T-helper 2 cell (primary cell): ENCODE data around the gene CCDC170.
"Not testable (repeated sequence)": the region's sequence is repeated elsewhere in the genome, so short reads cannot be mapped to it uniquely, and the experiment has no call there.

Source experiments
- DNase-seq, 5 experiments: peaks; one replicate each; pipeline versions ENCODE4 v3.0.0 to v3.0.0-alpha.2; 2012 to 2022
- total RNA-seq, 2 donors: gene quantifications; one replicate each; lab custom pipeline; 2026; lab: John Stamatoyannopoulos, UW

Gene CCDC170, protein sequence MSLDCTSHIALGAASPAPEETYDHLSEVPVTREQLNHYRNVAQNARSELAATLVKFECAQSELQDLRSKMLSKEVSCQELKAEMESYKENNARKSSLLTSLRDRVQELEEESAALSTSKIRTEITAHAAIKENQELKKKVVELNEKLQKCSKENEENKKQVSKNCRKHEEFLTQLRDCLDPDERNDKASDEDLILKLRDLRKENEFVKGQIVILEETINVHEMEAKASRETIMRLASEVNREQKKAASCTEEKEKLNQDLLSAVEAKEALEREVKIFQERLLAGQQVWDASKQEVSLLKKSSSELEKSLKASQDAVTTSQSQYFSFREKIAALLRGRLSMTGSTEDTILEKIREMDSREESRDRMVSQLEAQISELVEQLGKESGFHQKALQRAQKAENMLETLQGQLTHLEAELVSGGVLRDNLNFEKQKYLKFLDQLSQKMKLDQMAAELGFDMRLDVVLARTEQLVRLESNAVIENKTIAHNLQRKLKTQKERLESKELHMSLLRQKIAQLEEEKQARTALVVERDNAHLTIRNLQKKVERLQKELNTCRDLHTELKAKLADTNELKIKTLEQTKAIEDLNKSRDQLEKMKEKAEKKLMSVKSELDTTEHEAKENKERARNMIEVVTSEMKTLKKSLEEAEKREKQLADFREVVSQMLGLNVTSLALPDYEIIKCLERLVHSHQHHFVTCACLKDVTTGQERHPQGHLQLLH
- total RNA-seq: 0.20 to 0.31 reads per million in 2 donors

DNA sequence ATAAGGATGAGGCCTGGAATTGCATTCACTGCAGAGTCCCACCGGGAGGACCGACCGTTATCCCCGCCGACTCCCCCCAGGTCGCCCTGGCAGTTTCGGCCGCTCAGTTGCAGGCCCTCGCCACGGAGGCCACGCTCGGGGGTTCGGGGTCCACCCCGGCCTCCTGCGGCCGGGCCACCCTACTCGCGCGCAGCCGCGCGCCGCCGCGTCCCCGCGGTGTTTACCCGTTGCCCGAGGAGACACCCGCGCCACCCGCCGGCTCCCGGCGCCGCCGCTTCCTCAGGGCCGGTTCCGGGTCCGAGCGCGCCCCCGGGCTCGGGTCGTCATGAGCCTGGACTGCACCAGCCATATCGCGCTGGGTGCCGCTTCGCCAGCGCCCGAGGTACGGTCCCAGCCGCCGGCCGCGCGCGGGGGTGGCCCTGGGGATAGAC is at the start of gene CCDC170:
Gene CCDC170 (plus strand): TSS at position 214 of the 431 bp plus-strand sequence. CDS start 112 bp downstream, at position 326.
- peak in 1 of 5 experiments; percentile 38 for DNase-seq

DNA sequence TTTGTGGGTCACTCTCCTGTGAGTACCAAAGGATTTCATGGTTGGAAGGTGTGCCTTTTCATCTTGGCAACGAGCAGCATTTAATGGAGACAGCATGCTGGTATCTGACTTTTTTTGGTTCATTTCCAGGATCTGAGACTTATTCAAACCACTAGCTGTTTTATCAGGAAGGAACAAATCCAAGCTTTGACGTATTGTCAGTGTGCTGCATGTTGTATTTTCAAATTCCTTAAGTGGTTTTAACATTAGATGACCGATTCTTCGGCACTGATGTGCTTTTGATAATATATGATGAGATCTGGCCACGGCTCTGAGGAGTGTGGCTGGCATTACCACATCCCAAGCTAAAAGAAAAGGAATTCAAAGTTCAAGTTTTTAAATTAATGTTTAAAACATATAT is 48.3 kb upstream of the CCDC170 start:
- no peak for DNase-seq

DNA sequence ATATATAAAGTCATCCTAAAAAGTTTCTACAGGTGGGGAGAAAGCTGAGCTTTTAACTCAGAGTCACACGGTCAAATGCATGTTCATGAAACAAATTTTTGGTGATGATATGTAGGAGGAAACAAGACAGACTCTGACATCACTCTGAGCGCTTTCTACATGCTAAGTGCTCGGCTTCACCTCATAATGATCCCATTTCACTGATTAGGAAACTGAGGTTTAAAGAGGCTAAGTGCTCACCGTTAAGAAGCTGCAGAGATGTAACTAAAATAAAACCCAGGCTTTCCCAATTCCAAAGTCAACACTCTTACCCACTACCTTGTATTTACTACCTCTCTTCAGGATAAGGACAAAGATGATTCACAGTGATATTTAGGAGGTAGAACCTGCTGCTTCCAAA is 46.6 kb upstream of the CCDC170 start:
- DNase-seq: no peak

DNA sequence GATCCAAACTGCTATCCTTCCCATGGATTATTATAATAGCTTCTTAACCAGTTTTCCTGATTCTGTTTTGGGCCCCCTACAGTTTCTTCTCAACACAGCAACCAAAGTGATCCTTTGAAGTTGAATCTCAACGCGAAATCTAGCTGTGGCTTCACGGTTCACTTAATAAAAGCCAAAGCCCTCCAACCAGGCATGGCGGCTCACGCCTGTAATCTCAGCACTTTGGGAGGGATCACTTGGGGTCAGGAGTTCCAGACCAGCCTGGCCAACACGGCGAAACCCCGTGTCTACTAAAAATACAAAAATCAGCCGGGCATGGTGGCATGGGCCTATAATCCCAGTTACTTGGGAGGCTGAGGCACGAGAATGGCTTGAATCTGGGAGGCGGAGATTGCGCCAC is 45.2 kb upstream of the CCDC170 start:
- DNase-seq: no peak

DNA sequence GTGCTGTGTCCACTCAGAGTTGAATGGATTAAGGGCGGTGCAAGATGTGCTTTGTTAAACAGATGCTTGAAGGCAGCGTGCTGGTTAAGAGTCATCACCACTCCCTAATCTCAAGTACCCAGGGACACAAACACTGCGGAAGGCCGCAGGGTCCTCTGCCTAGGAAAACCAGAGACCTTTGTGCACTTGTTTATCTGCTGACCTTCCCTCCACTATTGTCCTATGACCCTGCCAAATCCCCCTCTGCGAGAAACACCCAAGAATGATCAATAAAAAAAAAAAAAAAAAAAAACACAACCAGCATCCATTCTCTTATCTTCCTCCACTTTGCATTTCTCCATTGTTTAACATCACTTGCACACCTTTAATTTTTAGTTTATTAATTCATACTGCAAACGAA is 42.9 kb upstream of the CCDC170 start:
- DNase-seq: not testable (repeated sequence)

DNA sequence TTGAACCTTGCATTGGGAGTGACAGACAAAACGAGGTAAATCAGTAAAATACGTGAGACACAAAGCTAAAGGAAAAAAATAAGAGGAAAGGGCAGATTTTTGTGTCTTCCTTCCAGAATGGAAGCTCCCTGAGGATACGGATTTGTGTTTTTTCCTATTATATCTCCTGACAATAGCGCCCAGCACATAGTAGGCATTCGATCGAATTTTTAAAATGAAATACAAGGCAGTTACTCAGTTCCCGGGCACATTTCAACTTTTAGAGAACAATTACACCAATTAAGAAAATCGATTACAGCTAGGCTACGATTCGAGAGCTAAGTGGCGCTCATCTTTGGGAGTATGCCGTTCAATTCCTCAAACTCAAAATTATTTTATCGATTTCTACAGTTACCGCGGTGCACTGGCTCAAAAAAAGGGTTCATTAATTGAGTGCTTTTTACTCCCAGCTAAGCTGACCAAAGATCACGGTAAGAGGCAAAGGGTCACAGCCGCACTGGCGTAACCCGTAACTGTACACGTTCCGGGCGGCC is 42.3 kb upstream of the CCDC170 start:
- DNase-seq: no peak

DNA sequence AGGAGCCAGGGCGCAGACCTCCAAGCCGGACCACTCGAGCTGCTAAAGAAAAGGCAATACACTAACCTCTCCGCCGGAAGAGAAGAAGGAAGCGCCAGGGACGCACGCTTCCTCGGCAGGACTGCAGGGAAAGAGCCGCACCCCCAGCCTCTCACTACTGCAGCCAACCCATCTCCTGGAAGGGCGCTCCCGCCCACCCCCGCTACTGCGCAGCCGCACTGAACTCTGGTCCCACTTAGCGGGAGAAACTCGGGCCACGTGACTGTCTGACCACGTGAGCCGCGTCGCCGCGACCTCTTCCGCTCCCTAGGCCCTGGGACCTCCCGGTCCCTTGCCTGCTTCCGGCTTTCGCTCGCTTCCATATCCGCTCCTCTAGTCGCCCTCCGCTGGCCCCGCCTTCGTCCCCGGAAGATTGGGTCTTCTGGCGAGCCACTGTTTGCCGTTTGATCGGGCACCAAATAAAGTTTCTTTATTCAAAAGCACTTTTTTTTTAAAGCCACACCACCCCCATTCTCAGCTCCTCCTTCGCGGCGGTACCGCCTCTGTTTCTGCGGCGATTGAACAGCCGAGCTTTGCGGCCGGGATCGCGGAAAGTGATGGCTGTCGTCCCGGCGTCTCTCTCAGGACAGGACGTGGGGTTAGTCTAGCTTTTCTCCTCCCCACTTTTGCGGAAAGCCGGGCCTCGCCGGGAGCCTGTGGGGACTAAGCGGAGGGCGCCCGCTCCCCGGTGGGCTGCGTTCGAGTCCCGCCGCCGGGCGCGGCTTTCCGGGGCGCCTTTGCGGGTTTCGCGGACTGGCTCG is 41.7 kb upstream of the CCDC170 start, which contains the start of gene RMND1:
Gene RMND1 (minus strand): TSS at position 177 of the 800 bp plus-strand sequence. CDS start 6,315 bp downstream, outside the sequence.
- peak; percentile 97 to 100 (median 99) for DNase-seq

DNA sequence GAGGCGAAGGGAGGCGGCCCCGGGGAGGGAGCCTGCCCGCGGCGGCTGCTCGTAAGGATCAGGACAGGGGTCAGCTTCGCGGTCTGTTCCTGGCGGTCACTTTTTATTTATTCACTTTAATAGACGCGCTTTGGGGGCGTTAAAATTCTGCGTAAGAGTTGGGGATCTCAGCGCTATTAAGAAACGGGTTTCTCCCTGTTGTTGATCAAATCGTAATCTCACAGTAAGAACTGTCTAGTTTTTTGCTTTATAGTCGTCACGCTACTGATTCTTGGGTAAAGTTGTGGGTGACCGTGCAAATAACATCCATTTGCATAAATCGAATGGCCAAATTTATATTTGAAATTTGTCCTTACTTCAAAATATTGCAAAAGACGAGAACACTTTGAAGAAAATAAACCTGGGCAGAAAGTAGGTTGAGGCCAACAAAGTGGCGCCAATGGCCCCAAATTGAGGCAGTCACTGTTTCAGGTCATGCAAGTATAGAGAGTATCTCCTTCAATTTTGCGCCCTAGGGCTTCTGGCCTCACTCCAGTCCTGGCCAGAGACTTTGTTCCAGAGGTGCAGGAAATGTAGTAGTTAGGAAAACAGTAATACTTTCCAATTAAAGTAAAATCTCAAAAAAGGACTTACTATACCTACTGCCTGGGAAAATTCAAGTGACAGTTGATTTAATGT is 40.9 kb upstream of the CCDC170 start:
- DNase-seq: no peak

DNA sequence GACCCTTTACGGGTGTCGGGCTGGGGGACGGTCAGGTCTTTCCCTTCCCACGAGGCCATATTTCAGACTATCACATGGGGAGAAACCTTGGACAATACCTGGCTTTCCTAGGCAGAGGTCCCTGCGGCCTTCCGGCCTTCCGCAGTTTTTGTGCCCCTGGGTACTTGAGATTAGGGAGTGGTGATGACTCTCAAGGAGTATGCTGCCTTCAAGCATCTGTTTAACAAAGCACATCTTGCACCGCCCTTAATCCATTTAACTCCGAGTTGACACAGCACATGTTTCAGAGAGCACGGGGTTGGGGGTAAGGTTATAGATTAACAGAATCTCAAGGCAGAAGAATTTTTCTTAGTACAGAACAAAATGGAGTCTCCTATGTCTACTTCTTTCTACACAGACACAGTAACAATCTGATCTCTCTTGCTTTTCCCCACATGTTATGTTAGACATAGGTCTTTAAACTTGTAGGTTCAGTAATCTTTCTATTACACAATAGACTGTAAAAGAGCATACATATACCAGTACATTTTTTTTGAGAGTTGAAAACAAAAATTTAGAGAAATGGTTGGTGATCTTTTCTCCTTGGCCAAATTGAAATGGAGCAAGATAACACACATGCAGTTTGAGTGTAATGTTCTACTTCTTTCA is 37.9 kb upstream of the CCDC170 start:
- not testable (repeated sequence) for DNase-seq

DNA sequence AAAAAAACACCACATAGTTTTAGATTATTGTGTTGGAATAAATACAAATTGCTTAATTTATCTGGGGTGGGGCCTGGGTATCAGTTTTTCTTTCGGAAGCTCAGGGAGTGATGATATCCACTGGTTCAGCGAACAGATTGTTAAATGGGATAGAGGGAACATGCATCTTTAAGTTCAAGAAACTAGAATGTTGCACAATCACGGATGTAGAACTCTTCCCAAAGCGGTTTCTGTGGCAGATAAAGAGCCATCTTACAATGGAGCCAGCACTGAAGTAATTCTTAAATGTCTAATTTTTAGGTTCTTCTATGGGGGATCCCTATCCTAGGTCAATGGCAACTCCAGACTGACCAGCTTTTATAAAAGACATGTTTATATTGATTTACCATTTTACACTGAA is 32.1 kb upstream of the CCDC170 start:
- no peak for DNase-seq

DNA sequence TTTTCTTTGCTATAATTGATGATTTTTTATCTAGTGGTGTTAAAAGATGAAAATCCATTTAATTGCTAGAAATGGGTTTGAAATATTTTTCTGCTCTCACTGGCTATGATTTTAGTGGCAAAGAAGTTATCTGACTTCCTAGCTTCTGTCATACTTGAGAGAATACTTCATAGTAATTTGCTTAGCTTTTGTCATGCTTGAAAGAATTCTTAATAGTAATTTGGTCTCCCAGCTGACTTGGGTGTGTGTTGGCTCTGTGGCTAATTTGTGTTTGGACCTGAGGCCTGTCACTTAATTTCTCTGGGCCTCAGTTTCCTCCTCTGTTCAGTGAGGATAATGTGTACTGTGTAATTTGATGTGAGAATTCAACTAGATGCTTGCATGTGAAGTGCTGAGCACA is 29.1 kb upstream of the CCDC170 start:
- DNase-seq: no peak

DNA sequence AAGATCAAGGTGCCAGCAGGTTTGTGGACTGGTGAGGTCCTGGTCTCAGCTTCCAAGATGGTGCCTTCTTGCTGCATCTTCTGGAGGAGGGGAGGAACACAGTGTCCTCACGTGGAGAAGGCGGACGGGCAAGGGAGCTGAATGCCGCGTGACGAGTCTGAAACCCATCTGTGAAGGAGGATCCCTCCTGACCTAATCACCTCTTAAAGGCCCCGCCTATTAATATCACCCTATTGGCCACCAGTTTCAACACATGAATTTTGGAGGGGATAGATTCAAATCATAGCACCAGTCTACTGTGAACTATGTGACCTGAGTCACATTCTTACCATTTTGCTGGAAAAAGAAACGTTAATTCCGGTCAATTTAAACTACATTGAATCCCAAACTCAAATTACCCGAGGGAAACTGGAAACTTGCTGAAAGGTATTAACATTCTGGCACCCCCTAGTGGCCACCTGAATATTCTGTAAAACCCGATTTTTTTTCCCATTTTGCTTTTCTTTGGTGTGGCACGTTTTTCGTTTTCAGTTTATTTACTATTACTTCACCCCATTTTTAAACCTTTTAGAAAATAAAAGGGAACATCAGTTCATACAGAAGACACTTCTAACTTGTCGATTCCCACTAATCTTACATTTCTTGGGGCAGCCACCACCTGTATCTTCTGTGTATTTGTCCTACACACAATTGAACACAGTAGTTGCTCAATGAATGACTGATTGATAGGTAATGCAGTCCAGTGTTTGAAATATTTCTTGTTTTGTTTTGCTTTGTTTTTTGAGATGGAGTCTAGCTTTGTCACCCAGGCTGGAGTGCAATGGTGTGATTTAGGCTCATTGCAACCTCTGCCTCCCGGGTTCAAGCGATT is 17.9 kb upstream of the CCDC170 start:
- DNase-seq: peak in 3 of 5 experiments; percentile 15 to 46 (median 20)

DNA sequence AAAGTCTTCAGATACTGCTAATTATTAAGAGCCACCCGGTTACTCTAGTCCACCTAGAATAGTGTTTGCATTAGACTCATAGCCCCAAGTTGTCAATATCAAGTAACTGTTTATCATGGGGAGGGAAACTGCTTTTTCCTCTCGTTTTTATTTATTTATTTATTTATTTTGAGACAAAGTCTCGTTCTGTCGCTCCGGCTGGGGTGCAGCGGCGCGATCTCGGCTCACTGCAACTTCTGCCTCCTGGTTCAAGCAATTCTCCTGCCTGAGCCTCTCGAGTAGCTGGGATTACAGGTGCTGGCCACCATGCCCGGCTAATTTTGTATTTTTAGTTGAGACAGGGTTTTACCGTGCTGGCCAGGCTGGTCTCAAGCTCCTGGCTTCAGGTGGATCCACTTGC is 16.1 kb upstream of the CCDC170 start:
- DNase-seq: no peak

DNA sequence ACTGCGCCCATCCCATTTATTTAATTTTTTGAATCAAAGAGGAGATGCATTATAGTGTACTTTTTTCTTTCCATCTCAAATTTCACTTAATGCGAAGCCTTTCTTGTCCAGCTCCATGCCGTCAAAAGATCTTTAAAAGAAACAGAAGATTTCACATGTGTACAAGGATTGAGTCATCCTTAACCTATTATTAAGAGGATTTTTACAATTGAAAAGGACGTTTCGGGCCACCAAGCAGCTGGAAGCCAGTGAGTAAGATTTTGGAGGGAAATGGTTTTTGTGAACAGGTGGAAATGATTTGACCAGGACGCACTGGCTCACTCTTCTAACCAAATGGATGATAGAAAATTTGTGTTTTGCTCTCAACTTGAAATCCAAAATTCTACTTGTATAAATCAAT is 15.1 kb upstream of the CCDC170 start:
- no peak for DNase-seq

DNA sequence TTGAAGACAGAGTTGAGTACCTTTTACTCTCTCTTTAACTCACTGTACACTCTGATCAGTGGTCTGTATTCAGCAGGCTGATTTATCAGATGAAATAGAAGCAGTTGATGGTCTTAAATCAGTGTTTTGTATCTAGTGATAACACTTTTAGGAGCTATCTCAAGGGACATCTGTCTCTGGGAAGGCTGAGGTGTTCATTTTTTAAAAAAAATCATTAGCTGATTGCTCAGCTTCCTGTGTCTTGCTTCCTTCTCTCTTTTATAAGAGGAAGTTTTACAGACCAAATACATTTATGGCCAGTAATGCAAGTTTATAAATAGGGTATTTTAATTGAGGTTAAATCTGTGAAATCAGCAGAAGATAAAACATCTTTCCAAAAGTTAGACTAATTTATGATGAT is 12.0 kb upstream of the CCDC170 start:
- DNase-seq: peak in 1 of 5 experiments; percentile 59

DNA sequence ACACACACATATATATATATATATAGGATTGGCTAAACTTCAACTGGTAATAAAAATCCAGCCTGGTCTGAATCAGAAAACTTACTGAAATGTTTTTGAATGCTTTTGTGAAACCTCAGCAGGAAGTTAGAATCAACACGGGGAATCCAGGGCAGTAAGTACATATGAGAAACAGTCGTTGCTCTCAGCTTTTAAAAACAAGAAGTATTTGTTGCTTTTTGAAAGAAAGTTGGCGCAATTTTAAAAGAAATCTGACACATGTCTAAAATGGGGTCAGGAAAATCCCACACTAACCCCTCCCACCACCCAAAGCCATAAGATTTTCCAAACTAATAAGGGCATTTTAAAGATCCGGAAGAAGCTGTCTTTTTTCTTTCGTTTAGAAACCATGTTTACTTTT is 11.5 kb upstream of the CCDC170 start:
- DNase-seq: peak in 1 of 5 experiments; percentile 72

DNA sequence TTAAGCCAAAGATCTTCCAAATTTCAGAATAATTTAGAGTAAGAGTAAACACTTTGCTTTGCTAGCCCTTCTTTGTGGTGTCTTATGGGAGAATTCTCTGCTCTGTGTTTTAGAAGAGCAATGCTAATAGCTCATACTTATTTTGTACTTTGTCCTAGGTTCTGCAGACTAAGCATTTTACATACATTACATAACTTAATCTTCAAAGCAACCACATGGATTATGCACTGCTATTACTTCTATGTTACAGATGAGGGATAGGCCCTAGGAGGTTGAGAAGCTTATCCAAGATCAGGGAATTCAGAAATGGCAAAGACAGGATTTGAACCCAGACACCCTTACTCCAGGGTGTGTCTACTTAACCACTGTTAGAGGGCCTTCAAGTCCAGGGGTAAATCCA is 9.8 kb upstream of the CCDC170 start:
- no peak for DNase-seq

DNA sequence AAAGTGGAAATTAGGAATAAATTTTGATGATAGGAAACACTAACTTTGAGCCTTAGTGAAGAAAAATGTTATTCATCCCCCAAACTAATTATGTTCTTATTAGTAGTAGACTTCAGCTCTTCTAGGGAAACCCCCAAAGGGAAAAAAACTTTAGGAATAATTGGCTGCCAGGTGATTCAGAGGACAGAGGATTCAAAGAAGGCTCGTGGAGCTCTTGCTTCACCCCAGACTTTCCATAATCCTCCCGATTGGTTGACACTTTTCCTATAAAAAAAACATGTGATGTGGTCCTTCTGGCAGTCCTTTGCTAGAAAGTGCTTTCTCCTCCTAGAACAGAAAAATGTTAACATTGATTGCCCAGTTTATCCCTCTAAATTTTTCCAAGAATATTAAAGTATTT is 5.6 kb upstream of the CCDC170 start:
- DNase-seq: no peak

DNA sequence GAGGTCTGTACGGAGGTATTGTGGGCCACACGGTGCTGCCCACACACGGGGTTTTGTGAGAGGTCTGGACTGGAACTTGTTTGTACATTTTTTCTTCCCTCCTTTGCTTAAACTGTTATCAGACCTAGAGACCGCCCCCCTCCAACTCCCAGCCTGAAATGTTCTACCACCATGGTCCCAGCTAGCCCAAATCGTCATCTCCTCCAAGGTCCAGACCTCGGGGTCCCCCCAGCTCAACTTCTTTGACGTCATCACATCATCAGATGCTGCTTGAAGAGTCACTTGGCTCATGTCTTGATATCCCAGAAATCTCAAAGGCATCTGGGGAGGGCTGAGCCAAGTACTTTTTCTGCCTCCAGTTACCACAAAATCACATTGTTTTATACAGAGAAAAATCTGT is 2.8 kb upstream of the CCDC170 start:
- no peak for DNase-seq

DNA sequence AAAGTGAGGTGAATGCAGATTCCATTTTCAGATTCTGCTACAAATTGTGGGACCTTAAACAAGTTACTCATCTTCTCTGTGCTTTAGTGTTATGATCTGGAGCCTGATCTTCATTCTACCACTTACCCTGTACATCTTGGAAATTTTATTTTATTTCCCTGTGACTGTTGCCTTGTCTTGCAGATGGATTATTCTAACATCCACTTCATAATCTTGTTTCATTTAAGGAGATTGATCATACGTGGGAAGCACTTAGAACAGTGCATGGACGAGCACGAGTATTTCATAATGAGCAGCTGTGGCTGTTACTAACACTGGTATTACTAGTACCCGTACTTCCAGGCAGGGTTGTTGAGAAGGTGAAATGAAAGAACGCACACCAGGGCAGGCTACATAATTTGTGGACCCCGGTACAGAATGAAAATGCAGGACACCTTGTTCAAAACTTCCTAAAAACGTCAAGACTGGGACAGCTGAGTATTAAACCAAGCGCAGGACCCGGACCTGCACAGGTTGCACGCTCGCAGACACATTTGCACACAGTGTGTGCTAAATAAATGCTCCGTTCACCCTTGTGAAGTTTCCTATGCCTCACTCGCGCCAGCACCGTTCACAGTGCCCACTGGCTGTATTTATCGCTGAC is 535 bp upstream of the CCDC170 start:
- no peak for DNase-seq
